GM21737 (cell line): ENCODE results near the gene KCNG1.
"Not testable (repeated sequence)": the region's sequence is repeated elsewhere in the genome, so short reads cannot be mapped to it uniquely, and the experiment has no call there.

Experiments used
- ATAC-seq: cut with Tn5 transposase; IDR thresholded peaks from one replicate; pipeline ENCODE4 v1.9.1; 2021; ENCODE audit warnings: mild to moderate bottlenecking, moderate library complexity; ENCODE audit not compliant: unreplicated experiment

The KCNG1 gene, protein sequence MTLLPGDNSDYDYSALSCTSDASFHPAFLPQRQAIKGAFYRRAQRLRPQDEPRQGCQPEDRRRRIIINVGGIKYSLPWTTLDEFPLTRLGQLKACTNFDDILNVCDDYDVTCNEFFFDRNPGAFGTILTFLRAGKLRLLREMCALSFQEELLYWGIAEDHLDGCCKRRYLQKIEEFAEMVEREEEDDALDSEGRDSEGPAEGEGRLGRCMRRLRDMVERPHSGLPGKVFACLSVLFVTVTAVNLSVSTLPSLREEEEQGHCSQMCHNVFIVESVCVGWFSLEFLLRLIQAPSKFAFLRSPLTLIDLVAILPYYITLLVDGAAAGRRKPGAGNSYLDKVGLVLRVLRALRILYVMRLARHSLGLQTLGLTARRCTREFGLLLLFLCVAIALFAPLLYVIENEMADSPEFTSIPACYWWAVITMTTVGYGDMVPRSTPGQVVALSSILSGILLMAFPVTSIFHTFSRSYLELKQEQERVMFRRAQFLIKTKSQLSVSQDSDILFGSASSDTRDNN

DNA sequence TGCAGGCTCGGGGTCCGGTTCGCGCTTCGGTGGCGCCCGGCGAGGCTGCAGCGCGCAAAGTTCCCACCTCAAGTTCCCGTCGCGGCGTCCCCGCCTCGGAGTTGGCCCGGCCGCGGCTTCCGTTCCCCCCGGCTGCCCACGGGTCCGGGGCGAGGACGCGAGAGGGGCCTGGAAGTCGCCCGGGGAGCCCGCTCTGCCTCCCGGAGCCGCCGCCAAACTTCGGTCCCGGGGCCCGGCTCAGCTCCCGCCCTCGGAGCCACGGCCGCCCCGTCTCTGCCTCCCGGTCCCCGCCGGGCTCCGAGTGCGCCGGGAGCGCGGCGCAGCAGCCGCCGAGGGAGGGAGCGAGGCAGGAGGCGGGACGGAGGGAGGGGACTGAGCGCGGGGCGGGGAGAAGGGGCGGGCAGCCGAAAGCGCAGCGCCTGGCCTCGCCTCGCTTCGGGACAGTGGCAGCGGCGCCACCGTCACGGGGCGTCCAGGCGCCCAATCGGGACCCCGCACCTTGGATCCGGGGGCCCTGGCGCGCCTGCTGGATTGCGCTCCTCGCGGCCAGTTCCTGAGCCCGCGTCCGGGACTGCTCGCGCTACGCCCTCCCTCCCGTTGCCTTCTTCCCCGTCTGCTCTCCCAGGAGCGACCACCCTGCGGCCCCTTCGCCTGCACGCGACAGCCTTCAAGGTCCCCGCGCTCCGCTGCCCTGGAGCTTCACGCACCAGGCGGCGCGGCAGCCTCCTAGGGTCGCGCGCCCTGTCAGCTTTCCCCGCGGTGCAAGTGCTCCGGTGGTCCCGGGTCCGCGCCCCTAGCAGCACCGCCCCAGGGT is at the start of gene KCNG1:
TSS of gene KCNG1 (minus strand) at position 305 of the 814 bp plus-strand sequence. CDS start 12,769 bp downstream, outside the sequence.
- no peak for ATAC-seq

DNA sequence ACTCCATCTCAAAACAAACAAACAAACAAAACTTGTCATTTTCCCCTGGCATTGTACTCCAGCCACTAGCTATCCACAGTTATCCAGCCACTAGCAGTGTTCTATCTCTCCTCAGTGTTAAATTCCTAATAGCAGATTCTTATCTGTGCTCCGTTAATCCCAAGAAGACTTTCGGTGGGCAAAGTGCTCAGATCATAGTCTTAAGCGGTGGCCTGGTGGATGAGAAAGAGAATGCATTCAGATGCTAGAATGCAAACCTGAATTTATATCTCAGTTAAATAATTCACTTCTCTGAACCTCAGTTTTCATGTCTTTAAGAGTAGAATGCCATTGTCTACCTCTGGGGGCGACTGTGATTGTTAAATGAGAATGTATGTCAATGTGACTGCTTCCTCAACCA is 47.7 kb upstream of the KCNG1 start:
- no peak for ATAC-seq

DNA sequence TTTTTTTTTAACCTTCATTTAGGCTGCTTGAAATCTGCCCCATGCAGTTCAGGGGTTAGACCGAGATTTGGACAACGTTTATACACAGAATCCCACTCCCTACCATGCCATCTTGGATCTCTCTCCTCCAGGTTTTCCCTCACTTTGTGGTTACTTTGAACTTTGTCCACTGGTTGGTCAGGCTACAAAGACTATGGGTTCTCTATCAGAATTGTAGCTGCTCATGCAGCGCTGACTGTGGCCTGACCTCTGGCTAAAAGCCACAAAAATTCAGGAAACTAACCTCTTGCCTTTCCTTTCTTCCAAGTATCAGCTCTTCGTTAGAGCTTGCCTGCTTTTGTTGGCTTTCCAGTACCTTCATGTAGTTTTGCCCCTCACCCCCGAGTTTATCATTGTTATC is 44.9 kb upstream of the KCNG1 start:
- ATAC-seq, result no peak

DNA sequence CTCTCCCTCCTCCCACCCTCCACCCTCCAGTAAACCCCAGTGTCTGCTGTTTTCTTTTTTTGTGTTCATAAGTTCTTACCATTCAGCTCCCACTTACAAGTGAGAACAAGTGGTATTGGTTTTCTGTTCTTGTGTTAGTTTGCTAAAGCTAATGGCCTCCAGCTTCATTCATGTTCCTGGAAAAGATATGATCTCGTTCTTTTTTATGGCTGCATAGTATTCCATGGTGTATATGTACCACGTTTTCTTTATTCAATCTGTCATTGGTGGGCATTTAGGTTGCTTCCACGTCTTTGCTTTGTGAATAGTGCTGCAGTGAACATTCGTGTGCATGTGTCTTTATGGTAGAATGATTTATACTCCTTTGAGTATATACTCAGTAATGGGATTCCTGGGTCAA is 42.7 kb upstream of the KCNG1 start:
- no peak for ATAC-seq

DNA sequence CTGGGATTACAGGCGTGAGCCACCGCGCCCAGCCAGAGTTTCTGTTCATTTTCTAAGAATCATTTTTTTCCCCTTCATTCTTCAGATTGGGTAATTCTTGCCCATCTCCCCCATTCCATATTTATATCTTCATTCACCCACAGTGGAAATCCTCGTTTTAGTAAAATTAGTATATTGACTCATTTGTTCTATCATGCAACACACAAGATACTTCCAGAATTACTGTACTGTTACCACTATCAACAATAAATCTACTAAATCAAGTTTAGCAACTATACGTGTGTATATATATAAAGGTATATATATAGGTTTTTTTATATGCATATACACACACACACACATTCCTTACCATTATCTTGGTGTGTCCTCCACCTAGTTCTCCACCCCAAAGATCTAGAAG is 41.2 kb upstream of the KCNG1 start:
- no peak for ATAC-seq

DNA sequence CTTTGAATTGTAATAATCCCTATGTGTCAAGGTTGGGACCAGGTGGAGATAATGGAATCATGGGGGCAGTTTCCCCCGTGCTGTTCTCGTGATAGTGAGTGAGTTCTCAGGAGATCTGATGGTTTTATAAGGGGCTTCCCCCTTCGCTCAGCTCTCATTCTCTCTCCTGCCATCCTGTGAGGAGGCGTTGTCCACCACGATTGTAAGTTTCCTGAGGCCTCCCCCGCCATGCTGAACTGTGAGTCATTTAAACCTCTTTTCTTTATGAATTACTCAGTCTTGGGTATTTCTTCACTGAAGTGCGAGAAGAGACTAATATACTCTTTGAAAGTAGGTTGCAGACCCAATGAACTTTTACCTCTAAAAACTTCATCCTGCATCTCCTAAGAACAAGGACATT is 39.2 kb upstream of the KCNG1 start:
- ATAC-seq, result no peak

DNA sequence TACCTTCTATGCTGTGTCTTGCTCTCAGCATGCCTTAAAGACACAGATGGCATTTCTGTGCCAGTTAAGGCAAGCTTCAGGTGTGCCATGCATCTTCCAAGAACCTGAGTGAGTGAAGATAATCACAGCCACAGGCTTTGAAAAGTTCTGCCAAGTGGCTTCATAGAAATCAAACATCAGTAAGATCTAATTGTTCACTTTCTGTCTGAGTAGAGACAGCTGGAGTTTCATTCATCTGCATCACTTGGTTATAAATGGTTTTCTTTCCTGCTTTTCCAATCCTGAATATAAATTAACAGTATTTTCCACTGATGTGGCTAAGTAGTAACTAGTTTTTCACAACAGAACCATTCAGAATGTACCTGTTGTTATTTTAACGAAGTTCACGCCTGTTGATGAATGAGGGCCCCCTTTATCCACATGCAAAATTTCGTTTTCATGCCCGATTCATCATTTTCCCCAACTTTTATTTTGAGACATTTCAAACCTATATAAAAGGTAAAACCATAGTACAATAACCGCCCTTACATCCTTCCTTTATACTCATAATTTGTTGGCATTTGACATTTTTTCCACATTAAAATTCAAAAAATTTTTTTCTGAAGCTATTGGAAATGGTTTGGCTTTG is 38.6 kb upstream of the KCNG1 start:
- no peak for ATAC-seq

DNA sequence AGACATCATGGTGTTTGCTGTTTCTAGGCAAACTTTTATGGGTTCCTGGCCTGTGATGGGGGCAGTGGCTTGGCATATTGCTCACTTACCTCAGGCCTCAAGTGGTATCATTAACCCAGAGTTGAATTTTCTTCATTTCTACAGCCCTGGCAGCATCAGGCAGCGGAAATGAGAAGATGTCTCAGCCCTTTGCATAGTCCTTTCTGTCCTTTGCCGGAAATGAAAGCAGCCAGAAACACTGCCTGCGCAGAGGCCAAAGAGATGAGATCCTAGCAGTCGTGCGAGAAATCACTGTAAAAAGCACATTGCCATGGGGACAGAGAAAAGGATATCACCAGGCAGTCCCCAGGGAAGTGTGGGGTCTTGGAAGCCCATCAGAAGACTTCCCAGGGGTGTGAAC is 37.4 kb upstream of the KCNG1 start:
- no peak for ATAC-seq

DNA sequence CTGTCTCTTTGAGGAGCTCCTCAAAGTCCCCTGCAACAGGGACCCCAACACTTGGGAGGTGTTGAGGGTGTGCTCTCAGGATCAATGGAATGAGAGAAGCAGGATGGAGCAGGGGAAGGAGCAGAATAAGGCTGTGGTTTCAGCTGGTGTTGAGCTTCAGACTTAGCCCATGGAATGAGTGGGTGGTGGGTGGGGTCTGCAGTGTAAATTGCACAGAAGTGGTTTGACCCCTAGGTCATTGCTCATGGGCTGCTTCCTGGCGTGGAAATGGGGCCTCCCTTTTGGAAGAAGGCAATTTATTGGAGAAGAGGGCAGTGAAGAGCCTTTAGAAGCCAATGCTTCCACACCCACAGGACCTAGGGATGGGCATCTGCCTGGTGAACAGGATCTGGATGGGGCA is 37.0 kb upstream of the KCNG1 start:
- no peak for ATAC-seq

DNA sequence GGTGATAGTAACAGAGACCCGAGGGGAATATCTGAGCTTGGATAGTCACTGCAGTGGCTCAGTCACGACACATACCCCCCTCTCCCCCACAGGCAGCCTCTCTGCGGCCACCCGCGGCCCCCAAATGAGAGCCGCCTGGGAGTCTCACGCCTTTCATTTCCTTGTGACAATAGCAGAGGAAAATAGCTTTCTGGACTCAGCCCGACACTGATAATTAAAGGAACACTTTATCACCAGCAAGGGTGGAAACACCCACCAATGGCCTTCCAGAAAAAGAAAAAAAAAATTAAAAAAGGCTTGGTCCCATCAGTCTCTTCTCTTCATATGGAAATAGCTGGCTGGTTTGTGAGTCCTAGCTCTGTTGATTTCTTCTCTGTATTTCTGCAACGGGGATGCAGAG is 35.1 kb upstream of the KCNG1 start:
- no peak for ATAC-seq

DNA sequence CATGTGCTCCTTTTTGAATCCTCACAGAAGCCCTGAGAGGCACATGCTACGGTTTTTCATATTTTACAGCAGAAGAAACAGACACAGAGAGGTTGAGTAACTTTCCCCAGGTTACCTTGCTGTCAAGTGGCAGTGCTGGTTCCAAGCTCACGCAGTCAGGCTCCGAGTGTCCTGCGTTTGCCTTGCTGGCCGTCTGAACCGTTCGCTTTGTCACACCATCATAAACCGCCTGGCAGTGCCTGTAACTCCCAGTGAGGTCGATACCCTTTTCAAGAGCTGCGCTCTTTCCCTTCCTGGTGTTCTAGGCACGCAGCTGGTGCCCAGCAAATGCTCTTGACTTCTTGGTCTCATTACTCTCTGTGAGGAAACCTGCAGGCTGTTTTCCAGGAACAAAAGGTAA is 31.3 kb upstream of the KCNG1 start:
- no peak for ATAC-seq

DNA sequence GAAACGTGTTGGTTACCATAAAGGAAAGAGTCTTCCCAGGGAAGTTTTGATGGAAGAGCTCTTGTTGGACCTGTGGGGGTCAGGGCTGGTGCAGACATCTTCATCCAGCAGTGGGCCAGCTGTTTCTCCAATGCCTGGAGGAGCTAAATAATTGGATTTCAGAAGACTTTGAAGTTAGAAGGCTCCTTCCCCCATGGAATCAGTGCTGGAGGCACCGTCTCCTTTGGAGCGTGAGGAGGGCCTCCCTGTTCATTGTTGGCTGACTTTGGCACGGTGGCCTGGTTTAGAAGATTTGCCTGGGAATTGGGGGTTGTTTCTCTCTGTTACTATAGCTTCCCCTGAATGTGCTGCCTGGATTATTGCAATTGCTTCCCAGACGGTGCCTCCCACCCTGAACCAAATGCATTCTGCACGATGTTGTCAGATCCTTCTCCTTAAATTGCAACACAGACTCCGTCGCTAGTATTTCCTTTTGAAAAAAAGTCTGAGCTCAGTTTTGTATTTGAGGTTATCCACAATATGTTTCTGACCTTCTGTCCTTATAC is 27.7 kb upstream of the KCNG1 start:
- ATAC-seq, result no peak

DNA sequence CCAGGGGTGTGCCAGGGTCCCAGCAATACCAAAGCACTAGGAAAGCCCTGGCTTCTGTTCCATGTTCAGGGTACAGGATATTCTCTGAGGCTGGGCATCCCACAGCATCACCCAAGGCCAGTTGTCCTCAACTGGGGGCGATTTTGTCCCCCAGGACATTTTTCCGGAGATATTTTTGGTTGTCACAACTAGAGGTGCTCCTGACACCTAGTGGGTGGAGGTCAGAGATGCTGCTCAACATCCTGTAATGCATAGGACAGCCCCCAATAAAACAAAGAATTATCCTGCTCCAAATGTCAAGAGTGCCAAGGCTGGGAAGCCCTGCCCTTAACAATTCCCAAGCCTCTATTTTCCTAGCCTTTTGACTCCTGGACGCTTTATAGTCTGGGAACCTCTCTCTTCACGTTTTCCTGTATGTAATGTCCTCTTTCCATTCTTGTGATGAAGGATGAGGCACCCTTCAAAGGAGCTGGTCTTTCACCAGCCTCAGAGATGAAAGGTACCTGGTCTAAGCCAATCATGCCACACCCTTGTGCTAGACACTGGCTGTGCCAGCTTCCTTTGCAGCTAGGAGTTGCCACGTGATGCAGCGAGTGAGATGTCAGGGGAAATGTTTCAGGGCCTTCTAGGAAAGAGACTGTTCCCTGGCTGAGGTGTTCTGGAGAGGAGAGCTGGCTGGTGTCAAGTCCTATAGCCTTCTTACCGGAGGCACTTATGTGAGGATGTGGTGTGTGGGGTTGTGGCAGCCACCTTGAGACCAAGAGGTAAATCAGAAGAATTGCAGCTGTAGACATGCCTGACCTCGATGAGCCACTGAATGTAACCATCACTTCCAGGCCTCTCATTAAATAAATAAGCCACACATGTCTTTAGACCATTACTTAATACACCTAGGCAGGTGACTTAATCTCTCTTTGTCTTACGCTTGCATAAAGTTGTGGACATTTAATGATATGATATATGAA is 23.4 kb upstream of the KCNG1 start:
- no peak for ATAC-seq

DNA sequence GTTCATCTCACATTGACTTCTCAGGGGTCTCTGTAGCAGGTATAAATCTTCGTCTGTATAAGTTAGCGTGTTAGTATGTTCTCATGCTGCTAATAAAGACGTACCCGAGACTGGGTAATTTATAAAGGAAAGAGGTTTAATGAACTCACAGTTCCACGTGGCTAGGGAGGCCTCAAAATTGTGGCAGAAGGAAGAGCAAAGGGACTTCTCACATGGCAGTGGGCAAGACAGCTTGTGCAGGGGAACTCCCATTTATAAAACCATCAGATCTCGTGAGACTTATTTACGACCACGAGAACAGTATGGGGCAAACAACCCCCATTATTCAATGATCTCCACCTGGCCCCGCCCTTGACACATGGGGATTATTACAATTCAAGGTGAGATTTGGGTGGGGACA is 22.6 kb upstream of the KCNG1 start:
- not testable (repeated sequence) for ATAC-seq

DNA sequence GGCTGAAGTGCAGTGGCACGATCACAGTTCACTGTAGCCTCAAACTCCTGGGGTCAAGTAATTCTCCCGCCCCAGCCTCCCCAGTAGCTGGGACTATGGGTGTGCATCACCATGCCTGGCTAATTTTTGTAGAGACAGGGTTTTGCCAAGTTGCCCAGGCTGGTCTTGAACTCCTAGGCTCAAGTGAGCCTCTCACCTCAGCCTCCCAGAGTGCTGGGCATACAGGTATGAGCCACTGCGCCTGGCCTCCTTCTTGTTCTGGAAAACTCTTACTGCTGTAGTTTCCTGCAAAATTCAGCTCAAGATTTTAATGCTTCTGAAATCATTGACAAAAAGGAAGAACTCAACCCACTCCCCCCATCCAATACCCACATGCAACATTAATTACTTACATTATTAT is 21.9 kb upstream of the KCNG1 start:
- ATAC-seq, result no peak

DNA sequence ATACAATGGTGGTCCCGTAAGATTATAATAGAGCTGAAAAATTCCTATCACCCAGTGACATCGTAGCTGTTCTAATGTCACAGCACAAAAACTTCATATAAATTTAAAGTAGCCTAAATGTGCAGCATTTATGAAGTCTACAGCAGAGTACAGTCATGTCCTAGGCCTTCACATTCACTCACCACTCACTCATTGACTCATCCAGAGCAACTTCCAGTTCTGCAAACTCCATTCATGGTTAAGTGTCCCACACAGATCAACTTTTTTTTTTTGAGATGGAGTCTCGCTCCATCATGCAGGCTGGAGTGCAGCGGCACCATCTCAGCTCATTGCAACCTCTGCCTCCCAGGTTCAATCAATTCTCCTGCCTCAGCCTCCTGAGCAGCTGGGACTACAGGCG is 20.9 kb upstream of the KCNG1 start:
- no peak for ATAC-seq

DNA sequence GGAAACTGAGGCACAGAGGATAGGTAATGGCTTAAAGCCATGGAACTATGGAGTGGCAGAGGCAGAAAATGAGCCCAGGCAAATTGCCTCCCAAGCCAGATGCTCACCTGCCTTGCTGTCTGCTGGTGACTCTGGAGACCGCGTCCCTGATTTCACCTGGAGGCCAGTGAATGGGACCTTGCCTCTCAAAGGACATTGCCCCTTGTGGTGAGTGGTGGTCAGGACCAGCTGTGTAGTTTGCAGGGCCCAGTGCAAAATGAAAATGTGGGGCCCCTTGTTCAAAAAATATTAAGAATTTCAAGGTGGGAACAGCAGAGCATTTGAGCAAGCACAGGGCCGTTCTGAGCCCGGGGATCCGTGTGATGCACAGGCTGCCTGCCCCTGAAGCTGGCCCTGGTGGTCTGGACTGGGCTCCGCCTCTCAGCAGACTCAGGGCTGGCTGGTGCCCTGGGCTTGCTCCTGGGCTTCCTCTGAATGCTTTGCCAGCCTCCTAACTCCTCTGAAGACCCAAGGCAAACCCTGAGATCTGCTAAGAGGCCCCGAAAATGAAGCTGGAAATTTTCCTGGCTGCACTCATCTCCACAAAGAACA is 19.8 kb upstream of the KCNG1 start:
- ATAC-seq, result no peak

DNA sequence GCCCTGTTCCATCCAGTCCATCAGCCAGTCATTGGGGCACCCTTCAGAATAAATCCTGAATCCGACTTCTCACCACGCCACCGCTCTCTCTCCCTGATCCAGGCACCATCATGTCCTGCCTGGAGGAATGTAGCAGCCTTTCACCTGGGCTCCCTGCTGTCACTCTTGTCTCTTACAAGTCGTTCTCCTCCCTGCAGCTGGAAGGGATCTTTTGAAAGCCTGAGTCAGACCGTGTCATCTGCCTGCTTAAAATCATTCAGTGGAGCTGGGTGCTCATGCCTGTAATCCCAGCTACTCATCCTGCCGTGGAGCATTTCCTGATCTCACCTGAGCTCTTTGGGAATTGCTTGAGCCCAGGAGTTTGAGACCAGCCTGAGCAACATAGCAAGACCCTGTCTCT is 19.2 kb upstream of the KCNG1 start:
- ATAC-seq, result no peak

DNA sequence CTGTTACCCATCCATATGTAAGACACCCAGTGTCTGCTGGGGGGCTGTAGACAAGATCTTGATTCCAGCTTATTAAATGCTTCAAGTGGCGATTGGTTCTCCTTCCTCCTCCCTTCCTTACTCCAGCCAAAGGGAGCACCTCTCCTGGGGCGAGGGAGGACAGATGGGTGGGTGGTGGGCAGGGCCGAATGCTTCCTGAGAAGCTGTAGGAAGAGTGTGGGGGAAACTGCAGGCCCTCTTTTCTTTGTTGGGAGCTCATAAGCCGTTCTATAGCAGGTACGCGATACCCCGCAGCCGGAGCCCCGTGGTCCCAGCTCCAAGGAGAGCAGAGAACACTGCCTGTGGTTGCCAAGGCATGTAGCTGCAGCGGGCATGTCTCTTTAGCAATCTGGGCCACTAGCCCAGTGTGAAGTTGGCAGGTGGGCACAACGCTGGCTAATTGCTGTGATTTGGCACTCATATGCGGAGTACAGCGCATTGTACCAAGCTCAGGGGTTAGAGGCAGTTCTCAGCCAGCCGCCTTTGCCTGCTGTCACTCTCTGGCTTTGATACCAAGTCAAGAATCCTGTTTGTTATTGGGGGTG is 14.7 kb upstream of the KCNG1 start:
- no peak for ATAC-seq
